Measurements from ENCODE around the gene FAM3A. TPM values are rescaled to one million over a fixed set of nuclear protein-coding genes. Genes with fewer than 3 reads are reported as not detected.
A peak's percentile ranks its signal among the peaks of the same experiment; 100 is the strongest.

FAM3A gene
- total RNA-seq, 1 experiment from 2014 or later = 13.6 TPM

- Histone ChIP-seq H3K4me1 (no peaks in the 10 kb centered on the region), H3K36me3 (no peaks in the 10 kb centered on the region), H3K27me3 (no peaks in the 10 kb centered on the region), H3K27ac (no peak overlapping the region), H3K4me3 (no peak overlapping the region), H3K9me3 (replicated peaks) (no peaks in the 10 kb centered on the region)
- DNase-seq = no peak
These were observed 32.7 kb downstream of the FAM3A start for GRCh38 chrX:154483325-154483724.

GRCh38 chrX:154482786-154483185, 33.2 kb downstream of the FAM3A start:
- Histone ChIP-seq H3K36me3 (no peaks in the 10 kb centered on the region), H3K27me3 (no peaks in the 10 kb centered on the region), H3K27ac (no peak overlapping the region), H3K9me3 (replicated peaks) (no peaks in the 10 kb centered on the region), H3K4me1 (no peaks in the 10 kb centered on the region), H3K4me3 (no peak overlapping the region)
- peak; percentile 47 to 65 for DNase-seq

- no peak for DNase-seq
- H3K4me3 ChIP-seq = no peak overlapping the region
These were observed 34.0 kb downstream of the FAM3A start for GRCh38 chrX:154481911-154482601.

GRCh38 chrX:154481195-154481594, 34.8 kb downstream of the FAM3A start:
- Histone ChIP-seq H3K27me3 (no peaks in the 10 kb centered on the region), H3K4me3 (no peak overlapping the region), H3K36me3 (no peaks in the 10 kb centered on the region), H3K9me3 (replicated peaks) (no peaks in the 10 kb centered on the region), H3K27ac (no peak overlapping the region), H3K4me1 (no peaks in the 10 kb centered on the region)
- DNase-seq = no peak

More at GRCh38 chrX:154481911-154482601, 34.0 kb downstream of the FAM3A start:
- no peaks in the 10 kb centered on the region for H3K9me3 ChIP-seq (replicated peaks)
- H3K27ac ChIP-seq = no peak overlapping the region
- no peaks in the 10 kb centered on the region for H3K27me3 ChIP-seq
- no peaks in the 10 kb centered on the region for H3K36me3 ChIP-seq
- no peaks in the 10 kb centered on the region for H3K4me1 ChIP-seq

- Histone ChIP-seq H3K9me3 (replicated peaks) (no peaks in the 10 kb centered on the region), H3K4me3 (peak within 1 kb of the TSS; percentile 60), H3K27ac (peak within 1 kb of the TSS; percentile 20; the same call in 1 of the 2 replicates)
These were observed 37.1 kb downstream of the FAM3A start, which contains the start of gene LAGE3 for GRCh38 chrX:154478728-154479622. Gene LAGE3 (minus strand): TSS chrX:154479281. CDS start chrX:154478915, 366 bp downstream.

GRCh38 chrX:154477891-154478477, 38.0 kb downstream of the FAM3A start:
- Histone ChIP-seq H3K27me3 (no peaks in the 10 kb centered on the region), H3K27ac (no peak overlapping the region; the same call in 1 of the 2 replicates), H3K36me3 (no peaks in the 10 kb centered on the region), H3K4me1 (no peaks in the 10 kb centered on the region), H3K4me3 (peak overlapping the region; percentile 60), H3K9me3 (replicated peaks) (no peaks in the 10 kb centered on the region)
- no peak for DNase-seq

More at GRCh38 chrX:154478728-154479622, 37.1 kb downstream of the FAM3A start, which contains the start of gene LAGE3:
- DNase-seq = peak; percentile 88 to 90
- Histone ChIP-seq H3K36me3 (no peaks in the 10 kb centered on the region), H3K27me3 (no peaks in the 10 kb centered on the region), H3K4me1 (no peaks in the 10 kb centered on the region)

- H3K4me3 ChIP-seq = no peak overlapping the region
- no peak overlapping the region for H3K27ac ChIP-seq
- no peaks in the 10 kb centered on the region for H3K9me3 ChIP-seq (replicated peaks)
- no peak for DNase-seq
- no peaks in the 10 kb centered on the region for H3K27me3 ChIP-seq
- no peaks in the 10 kb centered on the region for H3K4me1 ChIP-seq
- H3K36me3 ChIP-seq = no peaks in the 10 kb centered on the region
These were observed 39.2 kb downstream of the FAM3A start for GRCh38 chrX:154476821-154477220.

GRCh38 chrX:154473683-154474082, 42.3 kb downstream of the FAM3A start:
- no peak for DNase-seq
- no peaks in the 10 kb centered on the region for H3K9me3 ChIP-seq (replicated peaks)

GRCh38 chrX:154472685-154473632, 43.1 kb downstream of the FAM3A start:
- Histone ChIP-seq H3K4me3 (no peak overlapping the region), H3K4me1 (no peaks in the 10 kb centered on the region), H3K27me3 (no peaks in the 10 kb centered on the region), H3K27ac (no peak overlapping the region), H3K36me3 (no peaks in the 10 kb centered on the region), H3K9me3 (replicated peaks) (no peaks in the 10 kb centered on the region)
- DNase-seq = no peak

More at GRCh38 chrX:154473683-154474082, 42.3 kb downstream of the FAM3A start:
- H3K27me3 ChIP-seq = no peaks in the 10 kb centered on the region
- no peaks in the 10 kb centered on the region for H3K4me1 ChIP-seq
- no peak overlapping the region for H3K27ac ChIP-seq
- no peaks in the 10 kb centered on the region for H3K36me3 ChIP-seq
- no peak overlapping the region for H3K4me3 ChIP-seq

- no peaks in the 10 kb centered on the region for H3K4me1 ChIP-seq
- no peaks in the 10 kb centered on the region for H3K36me3 ChIP-seq
- H3K9me3 ChIP-seq (replicated peaks) = no peaks in the 10 kb centered on the region
- H3K27me3 ChIP-seq = no peaks in the 10 kb centered on the region
- H3K27ac ChIP-seq = no peak overlapping the region
- no peak overlapping the region for H3K4me3 ChIP-seq
- DNase-seq = no peak
These were observed 44.0 kb downstream of the FAM3A start for GRCh38 chrX:154471839-154472684.

GRCh38 chrX:154470914-154471568, 45.0 kb downstream of the FAM3A start:
- H3K27me3 ChIP-seq = no peaks in the 10 kb centered on the region
- no peak overlapping the region for H3K4me3 ChIP-seq
- H3K9me3 ChIP-seq (replicated peaks) = no peaks in the 10 kb centered on the region
- no peak overlapping the region for H3K27ac ChIP-seq
- DNase-seq = no peak
- no peaks in the 10 kb centered on the region for H3K36me3 ChIP-seq
- H3K4me1 ChIP-seq = no peaks in the 10 kb centered on the region

- no peaks in the 10 kb centered on the region for H3K4me1 ChIP-seq
- H3K4me3 ChIP-seq = no peak overlapping the region
- no peaks in the 10 kb centered on the region for H3K36me3 ChIP-seq
- no peaks in the 10 kb centered on the region for H3K9me3 ChIP-seq (replicated peaks)
- DNase-seq = no peak
- no peaks in the 10 kb centered on the region for H3K27me3 ChIP-seq
- no peak overlapping the region for H3K27ac ChIP-seq
These were observed 45.6 kb downstream of the FAM3A start for GRCh38 chrX:154470434-154470833.

- Histone ChIP-seq H3K36me3 (no peaks in the 10 kb centered on the region), H3K4me1 (no peaks in the 10 kb centered on the region), H3K27ac (no peak overlapping the region), H3K4me3 (no peak overlapping the region), H3K9me3 (replicated peaks) (no peaks in the 10 kb centered on the region), H3K27me3 (no peaks in the 10 kb centered on the region)
- DNase-seq = no peak
These were observed 46.2 kb downstream of the FAM3A start for GRCh38 chrX:154469880-154470279.
